Stimulated activated CD4-positive, alpha-beta T cell treated with anti-CD3 and anti-CD28 coated beads, TNF-alpha, amount 100 ng/mL, for 48 hours (primary cell): ENCODE results near the gene SLC25A6.
"Not testable (repeated sequence)": the region's sequence is repeated elsewhere in the genome, so short reads cannot be mapped to it uniquely, and the experiment has no call there.

Source experiments
- DNase-seq, 3 donors: peaks; one replicate each; pipeline ENCODE4 v3.0.0-alpha.2; 2020; ENCODE audit warnings: low read depth in 3 of 3

The SLC25A6 gene

DNA sequence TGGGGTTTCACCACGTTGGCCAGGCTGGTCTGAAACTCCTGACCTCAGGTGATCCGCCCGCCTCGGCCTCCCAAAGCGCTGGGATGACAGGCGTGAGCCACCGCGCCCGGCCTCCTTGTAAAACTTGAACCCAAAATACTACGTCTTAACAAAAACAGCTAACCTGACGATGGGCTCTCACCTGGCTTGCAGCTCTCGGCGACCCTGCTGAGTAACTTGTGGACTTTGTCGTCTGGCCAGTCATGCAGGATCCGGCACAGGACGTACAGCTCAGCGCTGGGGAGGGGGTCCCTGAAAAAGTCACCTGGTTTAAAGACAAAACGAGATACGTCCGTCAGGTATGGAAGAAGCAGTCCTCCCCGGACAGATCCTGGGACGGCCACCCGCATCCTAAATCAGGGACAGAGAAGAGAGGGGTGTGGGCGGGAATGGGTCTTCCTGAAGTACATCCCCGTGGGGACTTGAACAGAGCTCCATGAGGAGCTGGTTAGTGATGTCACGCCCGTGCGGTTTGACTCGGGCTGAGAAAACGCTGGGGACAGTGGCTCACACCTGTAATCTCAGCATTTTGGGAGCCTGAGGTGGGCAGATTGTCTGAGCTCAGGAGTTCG, 20.7 kb upstream of the SLC25A6 start:
- DNase-seq, result no peak

DNA sequence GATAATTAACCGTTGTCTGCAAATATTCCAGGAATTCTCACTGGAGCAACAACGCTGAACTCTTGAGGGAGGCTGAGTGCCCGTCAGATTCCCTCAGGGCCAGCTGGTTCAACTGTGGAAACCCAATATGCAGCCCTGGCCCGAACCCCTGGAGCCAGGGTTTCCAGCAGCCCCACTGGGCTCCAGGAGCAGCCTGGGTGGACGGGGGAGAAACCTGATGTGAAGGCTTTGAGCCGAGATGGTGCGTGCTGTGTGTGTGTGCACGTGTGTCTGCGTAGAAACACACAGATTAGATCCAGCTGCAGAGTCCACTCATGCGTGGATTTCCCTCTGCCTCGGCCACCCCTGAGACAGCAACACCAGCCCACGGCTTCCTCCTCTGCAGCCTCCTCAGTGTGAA, 19.4 kb upstream of the SLC25A6 start:
- DNase-seq, result no peak

DNA sequence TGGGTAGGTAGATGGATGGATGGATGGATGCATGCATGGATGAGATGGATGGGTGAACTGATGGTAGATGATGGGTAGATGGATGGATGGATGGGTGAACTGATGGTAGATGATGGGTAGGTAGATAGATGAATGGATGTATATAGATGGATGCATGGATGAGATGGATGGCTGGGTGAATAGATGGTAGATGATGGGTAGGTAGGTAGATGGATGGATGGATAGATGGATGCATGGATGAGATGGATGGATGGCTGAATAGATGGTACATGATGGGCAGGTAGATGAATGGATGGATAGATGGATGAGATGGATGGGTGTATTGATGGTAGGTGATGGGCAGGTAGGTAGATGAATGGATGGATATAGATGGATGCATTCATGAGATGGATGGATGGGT, 15.1 kb upstream of the SLC25A6 start:
- no peak for DNase-seq

- not testable (repeated sequence) for DNase-seq
Measured at GRCh38 chrX:1405769-1406168, 13.9 kb upstream of the SLC25A6 start.

- not testable (repeated sequence) for DNase-seq
Measured at GRCh38 chrX:1403867-1404266, 12.0 kb upstream of the SLC25A6 start.

DNA sequence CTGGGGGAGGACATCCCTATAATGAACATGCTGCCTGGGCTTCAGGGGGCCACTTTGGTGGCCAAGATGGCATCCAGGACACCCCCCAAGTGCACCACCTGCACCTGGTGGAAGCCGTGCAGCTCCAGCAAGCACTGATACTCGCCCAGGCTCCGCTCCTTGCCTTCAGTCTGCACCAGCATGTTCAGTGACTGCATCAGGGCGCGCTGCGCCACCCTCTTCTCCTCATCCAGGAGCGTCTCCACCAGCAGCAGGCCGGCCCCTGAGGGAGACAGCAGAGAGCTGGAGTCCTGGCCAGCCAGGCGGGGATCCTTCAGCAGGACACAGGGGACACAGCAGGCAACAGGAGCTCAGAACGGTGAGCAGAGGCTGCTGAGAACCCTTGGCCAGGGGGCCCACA, 11.3 kb upstream of the SLC25A6 start:
- no peak for DNase-seq

DNA sequence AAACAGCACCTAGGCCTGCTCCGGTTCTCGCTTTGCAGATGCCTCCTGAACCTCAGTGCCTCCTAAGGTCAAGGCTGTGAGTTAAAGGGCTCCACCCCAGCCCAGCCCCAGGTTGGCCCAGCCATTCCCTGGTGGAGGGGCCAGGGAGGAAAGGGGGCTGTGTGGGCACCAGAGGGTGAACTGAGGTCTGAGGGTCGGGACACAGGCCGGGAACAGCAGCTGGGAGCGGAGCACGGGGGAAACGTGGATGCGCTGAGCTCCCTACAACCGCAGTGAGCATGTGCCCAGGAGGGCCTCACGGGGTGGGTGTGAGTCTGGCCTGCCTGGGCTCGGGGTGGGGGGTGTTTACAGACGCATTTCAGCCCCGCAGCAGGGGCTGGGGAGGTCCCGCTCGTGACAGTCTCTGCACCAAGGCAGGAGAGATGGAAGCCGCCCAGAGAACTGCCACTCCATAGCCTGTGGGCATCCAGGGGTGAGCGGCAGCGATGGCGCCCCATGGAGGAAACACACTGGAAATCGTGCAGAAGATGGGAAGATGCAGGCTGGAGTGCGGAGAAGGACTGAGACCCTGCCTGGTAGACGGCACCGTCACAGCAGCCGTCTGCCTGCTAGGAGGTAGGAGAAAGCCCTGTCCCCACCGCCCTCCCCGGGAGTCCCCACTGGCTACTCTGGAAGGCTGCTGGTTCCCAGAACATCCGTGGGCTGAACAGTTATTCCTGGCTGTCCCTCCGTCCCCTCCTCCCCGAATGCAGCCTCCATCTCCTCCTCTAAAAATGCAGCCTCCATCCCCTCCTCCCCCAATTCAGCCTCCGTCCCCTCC, 9.9 kb upstream of the SLC25A6 start:
- DNase-seq, result no peak

DNA sequence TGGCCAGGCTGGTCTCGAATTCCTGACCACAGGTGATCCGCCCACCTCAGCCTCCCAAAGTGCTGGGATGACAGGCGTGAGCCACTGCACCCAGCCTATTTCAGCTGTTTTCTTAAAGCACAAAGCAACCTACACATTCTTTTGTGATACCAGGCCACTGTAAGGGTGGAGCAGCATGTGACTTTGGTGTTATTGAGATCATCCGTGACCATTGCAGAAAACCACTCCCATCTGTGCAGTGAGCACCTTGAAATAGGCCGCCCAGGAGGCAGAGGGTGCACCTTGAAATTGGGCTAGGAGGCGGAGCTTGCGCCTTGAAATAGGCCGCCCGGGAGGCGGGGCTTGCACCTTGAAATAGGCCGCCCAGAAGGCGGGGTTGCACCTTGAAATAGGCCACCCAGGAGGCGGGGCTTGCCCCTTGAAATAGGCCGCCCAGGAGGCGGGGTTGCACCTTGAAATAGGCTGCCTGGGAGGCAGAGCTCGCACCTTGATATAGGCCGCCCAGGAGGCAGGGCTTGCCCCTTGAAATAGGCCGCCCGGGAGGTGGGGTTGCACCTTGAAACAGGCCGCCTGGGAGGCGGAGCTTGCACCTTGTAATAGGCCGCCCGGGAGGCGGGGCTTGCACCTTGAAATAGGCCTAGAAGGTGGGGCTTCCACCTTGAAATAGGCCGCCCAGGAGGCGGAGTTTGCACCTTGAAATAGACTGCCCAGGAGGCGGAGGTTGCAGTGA, 9.0 kb upstream of the SLC25A6 start:
- no peak for DNase-seq

GRCh38 chrX:1400049-1400448, 8.1 kb upstream of the SLC25A6 start:
- DNase-seq, result no peak

GRCh38 chrX:1398431-1399340, 6.8 kb upstream of the SLC25A6 start:
- no peak for DNase-seq

GRCh38 chrX:1397441-1398270, 5.7 kb upstream of the SLC25A6 start:
- no peak for DNase-seq

GRCh38 chrX:1397001-1397400, 5.1 kb upstream of the SLC25A6 start:
- no peak for DNase-seq

DNA sequence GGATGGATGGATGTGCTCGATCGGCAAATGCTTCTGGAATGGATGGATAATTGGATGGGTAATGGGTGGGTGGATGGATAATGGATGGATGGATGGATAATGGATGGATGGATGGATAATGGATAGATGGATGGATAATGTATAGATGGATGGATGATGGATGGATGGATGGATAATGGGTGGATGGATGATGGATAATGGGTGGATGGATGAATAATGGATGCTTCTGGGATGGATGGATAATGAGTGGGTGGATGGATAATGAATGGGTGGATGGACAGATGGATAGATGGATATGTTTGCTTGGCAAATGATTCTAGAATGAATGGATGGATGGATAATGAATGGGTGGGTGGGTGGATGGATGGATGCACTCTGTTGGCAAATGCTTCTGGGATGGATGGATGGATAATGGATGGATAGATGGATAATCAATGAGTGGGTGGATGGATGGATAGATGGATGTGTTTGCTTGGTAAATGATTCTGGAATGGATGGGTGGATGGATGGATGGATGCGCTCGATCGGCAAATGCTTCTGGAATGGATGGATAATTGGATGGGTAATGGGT, 3.8 kb upstream of the SLC25A6 start:
- DNase-seq, result no peak

- no peak for DNase-seq
Measured at GRCh38 chrX:1394731-1395501, 3.0 kb upstream of the SLC25A6 start.

DNA sequence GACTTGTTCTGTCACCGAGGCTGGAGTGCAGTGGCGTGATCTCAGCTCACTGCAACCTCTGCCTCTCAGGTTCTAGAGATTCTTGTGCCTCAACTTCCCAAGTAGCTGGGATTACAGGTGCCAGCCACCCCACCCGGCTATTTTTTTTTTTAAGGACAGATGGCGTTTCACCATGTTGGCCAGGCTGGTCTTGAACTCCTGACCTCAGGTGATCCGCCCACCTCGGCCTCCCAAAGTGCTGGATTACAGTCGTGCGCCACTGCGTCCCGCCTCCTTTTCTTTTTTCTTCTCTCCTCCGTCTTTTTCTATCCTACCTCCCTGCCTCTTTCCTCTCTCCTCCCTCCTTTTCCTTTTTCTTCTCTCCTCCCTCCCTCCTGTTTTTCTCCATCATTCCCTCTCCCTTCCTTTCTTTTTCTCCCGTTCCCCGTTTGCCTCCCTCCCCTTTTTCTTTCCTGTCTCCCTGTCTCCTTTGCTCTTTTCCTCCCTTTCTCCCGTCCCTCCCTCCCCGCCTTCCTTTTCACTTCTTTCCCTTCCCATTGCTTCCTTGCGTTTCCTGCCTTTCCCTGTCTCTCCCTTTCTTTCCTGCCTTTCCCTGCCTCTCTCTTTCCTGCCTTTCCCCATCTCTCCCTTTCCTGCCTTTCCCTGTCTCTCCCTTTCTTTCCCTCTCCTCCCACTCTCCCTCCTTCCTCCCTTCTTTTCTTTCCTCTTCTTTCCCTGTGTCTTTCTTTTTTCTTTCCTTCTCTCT, 2.1 kb upstream of the SLC25A6 start:
- DNase-seq, result no peak

GRCh38 chrX:1392376-1393068, 609 bp upstream of the SLC25A6 start:
- no peak for DNase-seq

GRCh38 chrX:1391370-1391706, 575 bp downstream of the SLC25A6 start:
- DNase-seq, result peak in 1 of 3 donors; percentile 85

DNA sequence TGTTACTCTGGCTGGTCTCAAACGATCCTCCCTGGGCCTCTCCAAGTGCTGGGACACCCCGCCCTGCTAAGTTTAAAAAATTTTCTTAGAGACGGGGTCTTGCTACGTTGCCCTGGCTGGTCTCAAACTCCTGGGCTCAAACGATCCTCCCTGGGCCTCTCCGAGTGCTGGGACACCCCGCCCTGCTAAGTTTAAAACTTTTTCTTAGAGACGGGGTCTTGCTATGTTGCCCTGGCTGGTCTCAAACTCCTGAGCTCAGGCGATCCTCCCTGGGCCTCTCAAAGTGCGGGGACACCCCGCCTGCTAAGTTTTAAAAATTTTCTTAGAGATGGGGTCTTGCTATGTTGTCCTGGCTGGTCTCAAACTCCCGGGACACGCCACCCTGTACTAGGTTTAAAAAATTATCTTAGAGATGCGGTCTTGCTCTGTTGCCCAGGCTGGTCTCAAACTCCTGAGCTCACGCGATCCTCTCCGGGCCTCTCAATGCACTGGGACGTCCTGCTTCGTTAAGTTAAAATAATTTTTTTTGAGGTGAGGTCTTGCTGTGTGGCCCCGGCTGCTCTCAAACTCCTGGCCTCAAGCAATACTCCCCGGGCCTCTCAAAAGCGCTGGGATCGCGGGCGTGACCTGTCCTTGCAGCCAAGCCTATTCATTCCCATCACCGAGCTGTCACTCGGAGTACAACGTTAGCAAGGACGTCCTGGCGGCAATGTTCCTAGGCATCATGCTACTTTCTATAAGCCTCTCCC, 1.1 kb downstream of the SLC25A6 start:
- no peak for DNase-seq
